Common myeloid progenitor, CD34-positive (primary cell): ENCODE measurements around the gene UNC119.
"Not testable (repeated sequence)": the region's sequence is repeated elsewhere in the genome, so short reads cannot be mapped to it uniquely, and the experiment has no call there.

Source experiments
- CTCF ChIA-PET: fragments of 350-600 bp; sonication (Branson Sonifier 250); formaldehyde crosslinking; loops from one replicate; lab custom pipeline; 2021; ENCODE audit warnings: antibody characterized with exemption; lab: Charles Lee
- POLR2A ChIA-PET: fragments of 350-600 bp; sonication (Branson Sonifier 250); formaldehyde crosslinking; loops from one replicate; lab custom pipeline; 2021; ENCODE audit warnings: antibody characterized with exemption; lab: Charles Lee
- DNase-seq, 3 donors: peaks; one replicate each; pipeline versions ENCODE4 v3.0.0 to v3.0.0-alpha.2; 2013
- H3K27ac ChIP-seq, 2 experiments: 1 replicate in 1 of 2; 2 replicates in 1 of 2; pipeline ENCODE4 v1.7.0; 2013; ENCODE audit warnings: inconsistent platforms in 2 of 2, low read length in 2 of 2, mild to moderate bottlenecking in 2 of 2, low read depth in 1 of 2, moderate library complexity in 1 of 2; ENCODE audit not compliant: severe bottlenecking in 2 of 2, insufficient read depth in 1 of 2, poor library complexity in 1 of 2
- H3K27me3 ChIP-seq, 5 experiments: replicated peaks in 2 of 5; 1 replicate in 3 of 5; 2 replicates in 2 of 5; pipeline versions ENCODE4 v1.6.1 to v1.7.0; 2013; ENCODE audit warnings: low read length in 4 of 5, mild to moderate bottlenecking in 2 of 5, moderate library complexity in 2 of 5, inconsistent platforms in 1 of 5; ENCODE audit not compliant: insufficient read depth in 5 of 5, control insufficient read depth in 4 of 5
- H3K36me3 ChIP-seq, 4 experiments: 1 replicate in 2 of 4; 2 replicates in 2 of 4; pipeline versions ENCODE4 v1.6.1 to v1.7.0; 2013; ENCODE audit warnings: low read length in 3 of 4, control low read depth in 1 of 4, mild to moderate bottlenecking in 1 of 4; ENCODE audit not compliant: control insufficient read depth in 4 of 4, insufficient read depth in 4 of 4
- H3K4me1 ChIP-seq, 4 experiments: 1 replicate in 3 of 4; 2 replicates in 1 of 4; pipeline versions ENCODE4 v1.6.1 to v1.7.1; 2013; ENCODE audit warnings: low read length in 3 of 4, mild to moderate bottlenecking in 3 of 4, control low read depth in 1 of 4, inconsistent platforms in 1 of 4, moderate library complexity in 1 of 4; ENCODE audit not compliant: control insufficient read depth in 4 of 4, insufficient read depth in 4 of 4; ENCODE audit errors: control extremely low read depth in 1 of 4
- H3K4me3 ChIP-seq, 7 experiments: 1 replicate in 4 of 7; 2 replicates in 3 of 7; pipeline versions ENCODE4 v1.5.1 to v1.7.0; 2013; ENCODE audit warnings: mild to moderate bottlenecking in 7 of 7, low read length in 6 of 7, moderate library complexity in 6 of 7, inconsistent platforms in 2 of 7, low read depth in 2 of 7, control low read depth in 1 of 7; ENCODE audit not compliant: insufficient read depth in 4 of 7, control insufficient read depth in 1 of 7; ENCODE audit errors: extremely low read depth in 1 of 7
- H3K9me3 ChIP-seq, 5 experiments: 1 replicate in 4 of 5; 2 replicates in 1 of 5; pipeline versions ENCODE4 v1.6.1 to v1.7.1; 2013; ENCODE audit warnings: low read length in 4 of 5, mild to moderate bottlenecking in 2 of 5, inconsistent platforms in 1 of 5, low read depth in 1 of 5, moderate library complexity in 1 of 5; ENCODE audit not compliant: control insufficient read depth in 4 of 5, insufficient read depth in 2 of 5; ENCODE audit errors: control extremely low read depth in 1 of 5
- WGBS: methylation state at CpG from one replicate; pipeline ENCODE4 v1.1.5; 2013; ENCODE audit not compliant: insufficient coverage; 5-methylcytosine and 5-hydroxymethylcytosine counted together

UNC119 gene

GRCh38 chr17:28578246-28579195, 26.1 kb upstream of the UNC119 start:
- H3K36me3 ChIP-seq, result peaks cover 4 to 70% (median 33%) of the 10 kb centered on the region in 4 experiments
- peaks cover 0 to 12% (median 5%) of the 10 kb centered on the region in 4 experiments for H3K4me1 ChIP-seq
- CTCF ChIA-PET, result interaction anchor here (1.1 to 1.6 kb wide), 2 partner anchors 13 to 32 kb away, joined by 4 to 5 read pairs; no protein-coding TSS in a partner anchor

GRCh38 chr17:28577466-28577824, 25.0 kb upstream of the UNC119 start:
- Histone ChIP-seq H3K4me3 (no peak overlapping the region), H3K9me3 (no peaks in the 10 kb centered on the region), H3K27me3 (no peaks in the 10 kb centered on the region), H3K27ac (peak overlapping the region in 1 of 2 experiments; percentile 20), H3K4me1 (peaks cover 0 to 14% (median 6%) of the 10 kb centered on the region in 4 experiments), H3K36me3 (peaks cover 4 to 59% (median 27%) of the 10 kb centered on the region in 4 experiments)
- POLR2A ChIA-PET, result no interaction called here
- WGBS, result 100% methylated on average over 1 of the region's 3 CpGs
- CTCF ChIA-PET, result interaction anchor here (0.9 to 1.6 kb wide), 6 partner anchors 8 to 93 kb away, joined by 3 to 5 read pairs (median 3); no protein-coding TSS in a partner anchor
- DNase-seq, result no peak

More at GRCh38 chr17:28578246-28579195, 26.1 kb upstream of the UNC119 start:
- Histone ChIP-seq H3K27me3 (no peaks in the 10 kb centered on the region), H3K9me3 (no peaks in the 10 kb centered on the region), H3K4me3 (no peak overlapping the region), H3K27ac (no peak overlapping the region)
- WGBS, result 90% methylated on average over 3 of the region's 8 CpGs
- POLR2A ChIA-PET, result interaction anchor here (0.6 kb wide), 1 partner anchor 27 kb away, joined by 3 read pairs; no protein-coding TSS in a partner anchor
- DNase-seq, result no peak

GRCh38 chr17:28576758-28577465, 24.5 kb upstream of the UNC119 start, which contains the start of gene ALDOC:
Gene ALDOC, minus strand, starts transcription at chr17:28576895. Its CDS starts 1,363 bp downstream, at chr17:28575532.
- H3K27ac ChIP-seq, result peak within 1 kb of the TSS in 1 of 2 experiments; percentile 20
- no peaks in the 10 kb centered on the region for H3K27me3 ChIP-seq
- peak; percentile 95 to 98 (median 96) for DNase-seq
- H3K9me3 ChIP-seq, result no peaks in the 10 kb centered on the region
- peaks cover 4 to 53% (median 22%) of the 10 kb centered on the region in 4 experiments for H3K36me3 ChIP-seq
- peaks cover 2 to 20% (median 10%) of the 10 kb centered on the region in 4 experiments for H3K4me1 ChIP-seq
- peak within 1 kb of the TSS in 5 of 7 experiments; percentile 21 to 66 (median 53) for H3K4me3 ChIP-seq
- CTCF ChIA-PET, result interaction anchor here (0.9 to 1.6 kb wide), 8 partner anchors 9 to 93 kb away, joined by 3 to 5 read pairs (median 3); no protein-coding TSS in a partner anchor
- 5% methylated on average over 15 of the region's 26 CpGs for WGBS
- POLR2A ChIA-PET, result interaction anchor here (1.1 kb wide), 1 partner anchor 23 kb away, joined by 4 read pairs; no protein-coding TSS in a partner anchor

GRCh38 chr17:28576016-28576415, 23.6 kb upstream of the UNC119 start:
- WGBS, result no CpG with 5 or more reads among the region's 3 CpGs
- H3K27me3 ChIP-seq, DNase-seq, H3K27ac ChIP-seq, H3K9me3 ChIP-seq: not testable (repeated sequence)
- peaks cover 3 to 23% (median 13%) of the 10 kb centered on the region in 4 experiments for H3K4me1 ChIP-seq
- POLR2A ChIA-PET, result interaction anchor here (1.1 kb wide), 1 partner anchor 24 kb away, joined by 4 read pairs; no protein-coding TSS in a partner anchor
- H3K4me3 ChIP-seq, result peak overlapping the region in 1 of 7 experiments; percentile 14
- peaks cover 4 to 49% (median 20%) of the 10 kb centered on the region in 4 experiments for H3K36me3 ChIP-seq
- CTCF ChIA-PET, result interaction anchor here (0.9 to 1.6 kb wide), 8 partner anchors 9 to 83 kb away, joined by 3 to 4 read pairs (median 3); no protein-coding TSS in a partner anchor

GRCh38 chr17:28575126-28575795, 22.8 kb upstream of the UNC119 start:
- 98% methylated on average over 14 of the region's 14 CpGs for WGBS
- Histone ChIP-seq H3K27ac (no peak overlapping the region), H3K4me3 (no peak overlapping the region), H3K9me3 (no peaks in the 10 kb centered on the region), H3K36me3 (peaks cover 4 to 42% (median 17%) of the 10 kb centered on the region in 4 experiments), H3K4me1 (peaks cover 3 to 30% (median 18%) of the 10 kb centered on the region in 4 experiments), H3K27me3 (no peaks in the 10 kb centered on the region)
- POLR2A ChIA-PET, result no interaction called here
- DNase-seq, result no peak
- CTCF ChIA-PET, result interaction anchor here (0.9 to 1.8 kb wide), 7 partner anchors 9 to 82 kb away, joined by 3 to 6 read pairs (median 3); partner anchors contain the start of gene SPAG5

- Histone ChIP-seq H3K27me3 (no peaks in the 10 kb centered on the region), H3K4me1 (peaks cover 3 to 37% (median 23%) of the 10 kb centered on the region in 4 experiments), H3K9me3 (no peaks in the 10 kb centered on the region), H3K27ac (no peak overlapping the region), H3K36me3 (peaks cover 4 to 36% (median 13%) of the 10 kb centered on the region in 4 experiments), H3K4me3 (no peak overlapping the region)
- ChIA-PET POLR2A (no interaction called here), CTCF (interaction anchor here (0.6 to 1.8 kb wide), 3 partner anchors 24 to 168 kb away, joined by 3 to 6 read pairs (median 4); partner anchors contain the start of gene SPAG5)
- 90% methylated on average over 7 of the region's 7 CpGs for WGBS
- peak; percentile 40 to 60 (median 55) for DNase-seq
Observed at GRCh38 chr17:28574526-28574925, 22.1 kb upstream of the UNC119 start.
